Activated T-cell treated with anti-CD3 and anti-CD28 coated beads, Interleukin-2, amount 50 U/mL, for 72 hours (primary cell): ENCODE data around the gene C2CD4D. TPM values are rescaled to one million over a fixed set of nuclear protein-coding genes. Genes with fewer than 3 reads are reported as not detected.

Experiments used
- ATAC-seq, 2 donors: fragments of 150-1000 bp; cut with Tn5 transposase; replicated peaks in 1 of 2; 2 replicates each; pipeline ENCODE4 v1.10.0; 2021; ENCODE audit warnings: moderate library complexity in 2 of 2, mild to moderate bottlenecking in 1 of 2
- DNase-seq, 2 donors: peaks; one replicate each; pipeline ENCODE4 v3.0.0; 2021 to 2022; ENCODE audit warnings: mixed read lengths in 1 of 2
- H3K27ac Mint-ChIP-seq: one replicate; pipeline ENCODE4 v1.8.0; 2022; ENCODE audit warnings: mild to moderate bottlenecking, moderate library complexity, mixed read lengths
- H3K27me3 Mint-ChIP-seq: one replicate; pipeline ENCODE4 v1.8.0; 2022; ENCODE audit warnings: low read depth, mixed read lengths
- H3K36me3 Mint-ChIP-seq, 2 donors: one replicate each; pipeline ENCODE4 v1.8.0; 2022; ENCODE audit warnings: mixed read lengths in 2 of 2, mild to moderate bottlenecking in 1 of 2; ENCODE audit not compliant: insufficient read depth in 2 of 2
- H3K4me1 Mint-ChIP-seq: one replicate; pipeline ENCODE4 v1.8.0; 2022; ENCODE audit warnings: low read depth, mixed read lengths
- H3K4me3 Mint-ChIP-seq, 2 donors: one replicate each; pipeline ENCODE4 v1.8.0; 2022; ENCODE audit warnings: mild to moderate bottlenecking in 2 of 2, mixed read lengths in 2 of 2, moderate library complexity in 2 of 2
- H3K9me3 Mint-ChIP-seq, 2 donors: one replicate each; pipeline ENCODE4 v1.8.0; 2022; ENCODE audit warnings: mixed read lengths in 2 of 2
- total RNA-seq, 2 donors: library from RNA; stranded (reverse); gene quantifications; one replicate each; pipeline ENCODE4 v1.2.3, GENCODE V29; 2022

C2CD4D gene
- total RNA-seq, 2 donors from 2014 or later = 2.1 to 4.4 TPM

DNA sequence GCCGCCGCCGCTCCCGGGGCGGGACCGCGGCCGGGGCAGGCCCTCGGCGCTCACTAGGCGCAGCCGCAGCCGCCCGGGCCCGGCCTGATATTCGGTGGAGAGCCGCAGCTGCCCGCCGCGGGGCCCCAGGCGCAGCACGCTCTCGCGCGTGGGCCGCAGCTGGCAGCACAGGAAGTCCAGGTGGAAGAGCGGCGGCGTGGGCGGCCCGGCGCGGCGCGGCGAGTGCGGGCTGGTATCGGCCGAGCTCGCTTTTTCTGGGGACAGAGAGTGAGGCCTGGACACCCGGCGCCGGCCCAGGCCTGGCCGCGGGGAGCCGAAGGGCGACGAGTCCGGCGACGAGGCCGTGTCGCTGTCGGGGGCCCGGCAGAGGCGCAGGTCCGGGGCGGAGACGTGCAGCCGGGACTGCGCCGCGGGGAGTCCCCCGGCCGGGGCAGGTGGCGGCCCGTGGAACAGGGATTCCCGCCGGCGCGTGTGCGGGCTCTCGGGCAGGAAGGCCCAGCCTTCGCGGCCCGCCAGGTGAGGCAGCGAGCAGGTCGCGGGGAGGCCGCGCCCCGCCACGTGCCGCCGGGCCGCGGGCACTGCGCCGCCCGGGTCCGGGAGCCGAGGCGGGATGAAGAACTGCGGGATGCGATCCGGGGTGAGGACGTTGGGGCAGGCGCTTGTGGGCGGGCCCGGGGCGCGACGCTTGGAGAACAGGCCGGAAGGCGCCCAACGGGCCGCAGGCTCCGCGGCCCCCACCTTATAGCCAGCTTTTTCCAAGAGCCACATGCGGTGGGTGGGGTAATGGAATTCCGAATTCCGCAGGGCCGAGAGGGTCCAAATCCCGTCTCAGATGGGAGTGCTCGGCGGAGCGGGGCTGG, 1.2 kb downstream of the C2CD4D start:
- peaks cover 4 to 5% of the 10 kb centered on the region in 2 donors for H3K36me3 Mint-ChIP-seq
- DNase-seq = peak; percentile 69 to 74
- H3K9me3 Mint-ChIP-seq = no peaks in the 10 kb centered on the region
- peak overlapping the region; percentile 97 to 98 for H3K4me3 Mint-ChIP-seq
- ATAC-seq = peak; percentile 41 to 42
- peak overlapping the region; percentile 77 for H3K27ac Mint-ChIP-seq
- H3K4me1 Mint-ChIP-seq = peaks cover 50% of the 10 kb centered on the region
- H3K27me3 Mint-ChIP-seq = no peaks in the 10 kb centered on the region

DNA sequence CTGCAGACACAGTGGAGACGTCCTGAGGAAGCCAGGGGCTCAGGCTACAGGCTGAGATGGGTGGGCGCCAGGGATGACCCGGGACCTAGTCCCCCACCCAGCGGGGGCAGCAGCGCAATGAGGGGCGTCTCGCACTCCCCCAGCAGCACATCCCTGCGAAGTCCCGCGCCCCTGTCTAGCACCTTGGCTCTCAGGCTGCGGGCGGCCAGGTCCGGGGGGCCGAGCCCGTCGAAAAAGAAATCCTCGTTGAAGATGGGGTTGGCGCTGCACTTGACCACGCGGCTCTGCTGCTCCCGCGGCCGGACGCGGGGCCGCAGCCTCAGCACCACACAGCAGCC, 1.8 kb downstream of the C2CD4D start:
- Mint-ChIP-seq H3K27me3 (no peaks in the 10 kb centered on the region), H3K9me3 (no peaks in the 10 kb centered on the region), H3K4me1 (peaks cover 56% of the 10 kb centered on the region), H3K27ac (peak overlapping the region; percentile 96), H3K36me3 (peaks cover 4 to 5% of the 10 kb centered on the region in 2 donors), H3K4me3 (peak overlapping the region; percentile 97 to 98)
- DNase-seq (no peak), ATAC-seq (peak in 1 of 2 donors; percentile 0)

DNA sequence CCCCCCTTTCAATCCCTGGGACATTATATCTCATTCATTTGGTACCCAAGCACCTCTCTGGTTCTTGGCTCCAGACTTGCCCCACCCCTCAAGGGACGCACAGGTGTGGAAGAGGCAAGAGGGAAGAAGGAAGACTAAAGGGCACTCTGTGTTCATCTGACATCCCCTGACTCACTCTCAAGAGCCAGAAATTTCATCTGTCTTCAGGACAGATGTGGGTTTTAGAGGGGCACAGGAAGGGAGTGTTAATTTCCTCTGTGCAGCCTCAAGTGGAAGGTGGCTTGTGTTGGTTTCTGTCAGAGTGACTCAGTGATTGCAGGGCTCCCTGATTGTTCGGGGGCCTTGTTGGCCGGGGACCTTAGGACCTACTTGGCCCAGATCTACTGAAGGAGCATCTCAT, 2.4 kb downstream of the C2CD4D start:
- Mint-ChIP-seq H3K4me1 (peaks cover 63% of the 10 kb centered on the region), H3K36me3 (peaks cover 4 to 5% of the 10 kb centered on the region in 2 donors), H3K9me3 (no peaks in the 10 kb centered on the region), H3K27ac (peak overlapping the region; percentile 96), H3K27me3 (no peaks in the 10 kb centered on the region), H3K4me3 (peak overlapping the region; percentile 97 to 98)
- peak; percentile 36 to 54 for ATAC-seq
- DNase-seq = peak in 1 of 2 donors; percentile 54

DNA sequence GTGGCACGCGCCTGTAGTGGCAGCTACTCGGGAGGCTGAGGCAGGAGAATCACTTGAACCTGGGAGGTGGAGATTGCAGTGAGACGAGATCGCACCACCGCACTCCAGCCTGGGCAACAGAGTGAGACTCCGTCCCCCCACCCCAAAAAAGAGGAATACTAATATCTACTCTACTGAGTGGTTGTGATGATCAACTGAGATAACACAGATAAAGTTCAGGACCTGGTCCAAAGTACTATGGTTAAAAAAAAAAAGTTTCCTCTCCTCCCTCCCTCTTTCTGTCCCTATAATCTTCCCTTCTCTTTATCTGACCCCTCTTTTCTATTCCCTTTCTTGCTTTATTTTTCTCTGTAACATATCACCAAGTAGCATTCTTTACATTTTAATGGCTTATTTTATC, 4.0 kb downstream of the C2CD4D start:
- peaks cover 74% of the 10 kb centered on the region for H3K4me1 Mint-ChIP-seq
- H3K27ac Mint-ChIP-seq = no peak overlapping the region
- no peak for ATAC-seq
- no peak overlapping the region for H3K4me3 Mint-ChIP-seq
- no peaks in the 10 kb centered on the region for H3K27me3 Mint-ChIP-seq
- H3K36me3 Mint-ChIP-seq = peaks cover under 1 to 2% of the 10 kb centered on the region in 2 donors
- no peaks in the 10 kb centered on the region for H3K9me3 Mint-ChIP-seq
- no peak for DNase-seq

DNA sequence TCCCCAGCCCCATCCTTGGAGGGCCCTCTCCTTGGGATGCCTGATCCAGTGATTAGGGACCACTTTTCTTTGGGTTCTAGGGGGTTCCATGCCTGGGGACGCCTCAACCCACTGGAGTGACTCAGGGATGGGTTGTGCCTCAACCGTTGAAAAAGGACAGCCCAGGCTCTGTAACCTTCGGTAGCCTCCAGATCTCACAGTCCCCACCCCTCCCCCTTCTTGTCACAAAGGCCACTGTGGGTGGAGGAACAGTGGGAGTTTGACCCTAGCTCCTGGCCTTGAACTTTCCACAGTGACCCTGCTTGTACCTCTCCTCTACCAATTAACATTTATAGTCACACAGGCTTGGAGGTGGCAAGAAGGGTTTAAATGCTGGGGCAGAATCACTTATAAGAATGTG, 5.4 kb downstream of the C2CD4D start:
- Mint-ChIP-seq H3K4me1 (peaks cover 74% of the 10 kb centered on the region), H3K27me3 (no peaks in the 10 kb centered on the region), H3K27ac (no peak overlapping the region), H3K36me3 (no peaks in the 10 kb centered on the region), H3K4me3 (no peak overlapping the region), H3K9me3 (no peaks in the 10 kb centered on the region)
- DNase-seq = no peak
- no peak for ATAC-seq

DNA sequence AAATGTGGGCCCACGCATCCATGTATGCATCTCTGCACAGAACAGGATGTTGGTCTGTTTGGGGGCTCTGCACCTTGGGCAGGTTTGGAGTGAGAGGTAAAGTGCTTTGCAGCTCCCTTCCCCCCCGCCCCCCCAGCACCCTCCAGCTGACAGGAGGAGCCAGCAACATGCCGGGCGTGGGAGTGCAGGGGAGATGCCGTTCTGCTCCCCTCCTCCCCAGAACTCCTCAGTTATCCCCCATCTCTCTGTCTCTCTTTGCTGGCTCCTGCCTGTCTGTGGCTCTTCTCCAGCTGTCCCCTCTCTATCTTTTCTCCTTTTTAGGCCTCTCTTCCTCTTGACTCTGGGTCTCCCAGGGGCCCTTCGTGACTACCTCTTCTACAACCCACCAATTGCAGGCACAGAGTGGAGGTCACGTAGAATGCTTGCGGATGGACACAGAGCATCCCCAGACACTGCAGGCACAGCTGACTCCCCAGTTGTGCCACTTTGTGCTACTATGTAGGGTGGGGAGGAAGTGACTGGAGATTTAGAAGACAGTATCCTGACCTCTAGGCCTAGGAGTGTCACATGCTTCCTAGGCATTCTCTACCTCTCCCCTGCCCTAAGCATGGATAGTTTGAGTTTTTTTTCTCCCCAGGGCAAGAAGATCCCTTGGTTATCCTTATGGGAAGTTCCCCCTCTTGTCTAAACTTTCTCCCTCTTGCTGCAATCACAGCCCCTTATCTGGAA, 6.3 kb downstream of the C2CD4D start:
- peaks cover 83% of the 10 kb centered on the region for H3K4me1 Mint-ChIP-seq
- H3K27ac Mint-ChIP-seq = peak overlapping the region; percentile 2
- H3K27me3 Mint-ChIP-seq = no peaks in the 10 kb centered on the region
- DNase-seq (no peak), ATAC-seq (no peak)
- no peaks in the 10 kb centered on the region for H3K36me3 Mint-ChIP-seq
- H3K9me3 Mint-ChIP-seq = no peaks in the 10 kb centered on the region
- peak overlapping the region; percentile 29 to 71 for H3K4me3 Mint-ChIP-seq

DNA sequence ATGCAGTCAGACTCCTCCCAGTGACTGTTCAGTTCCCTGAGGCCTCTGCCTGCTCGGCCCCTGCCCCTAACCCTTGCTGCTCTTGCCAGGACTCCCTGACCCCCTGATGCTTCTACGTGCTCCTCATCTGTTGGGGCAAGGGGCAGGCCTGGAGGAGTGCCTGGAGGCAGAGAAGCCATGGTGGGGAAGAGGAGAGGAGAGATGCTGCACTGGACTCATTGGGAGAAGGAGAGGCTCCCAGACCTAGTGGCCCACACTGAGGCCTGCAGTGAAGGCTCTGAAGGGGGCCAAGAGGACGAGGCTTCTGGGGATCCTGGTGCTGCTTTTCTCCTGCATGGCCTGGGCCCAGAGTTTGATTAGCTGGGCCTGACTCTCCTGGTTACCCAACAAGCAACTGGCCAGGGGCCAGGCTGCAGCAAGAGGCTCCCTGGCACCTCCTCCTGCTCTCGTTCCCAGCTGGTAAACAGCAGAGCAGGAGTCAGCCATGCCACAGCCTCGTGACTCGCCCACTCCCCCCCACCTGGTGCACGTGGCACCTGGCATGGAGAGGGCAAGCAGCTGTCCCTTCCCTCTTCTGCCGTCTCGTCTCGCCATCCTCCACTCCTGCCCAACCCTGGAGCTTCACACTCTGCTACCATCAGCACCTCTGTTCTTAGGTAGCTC, 7.2 kb downstream of the C2CD4D start:
- DNase-seq (no peak), ATAC-seq (no peak)
- Mint-ChIP-seq H3K4me3 (peak overlapping the region in 1 of 2 donors; percentile 71), H3K36me3 (no peaks in the 10 kb centered on the region), H3K4me1 (peaks cover 87% of the 10 kb centered on the region), H3K27me3 (no peaks in the 10 kb centered on the region), H3K9me3 (no peaks in the 10 kb centered on the region), H3K27ac (no peak overlapping the region)

DNA sequence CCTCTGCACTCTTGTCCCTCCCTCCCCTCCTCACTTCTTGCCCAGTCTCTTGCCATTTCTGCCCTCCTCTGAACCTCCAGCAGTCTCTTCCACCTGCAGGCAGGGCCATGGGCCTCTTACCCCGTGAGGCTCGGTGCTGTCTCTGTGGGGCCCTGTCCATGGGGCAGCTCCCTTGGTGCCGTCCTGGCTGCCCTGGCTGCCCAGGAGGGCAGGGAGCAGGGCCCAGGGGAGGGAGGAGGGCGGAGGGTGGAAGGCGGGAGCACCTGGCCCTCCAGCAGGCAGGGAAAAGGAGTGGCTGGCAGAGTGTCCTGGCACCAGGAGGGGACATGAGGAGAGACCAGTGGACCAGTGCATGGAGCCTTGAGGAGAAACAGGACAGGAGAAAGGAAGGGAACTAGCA, 8.0 kb downstream of the C2CD4D start, which contains the start of gene RORC:
RORC (minus strand) TSS at position 198 of the 400 bp plus-strand sequence; CDS start at position 160, 38 bp downstream.
- H3K27ac Mint-ChIP-seq = peak within 1 kb of the TSS; percentile 55
- DNase-seq = no peak
- H3K9me3 Mint-ChIP-seq = no peaks in the 10 kb centered on the region
- H3K27me3 Mint-ChIP-seq = no peaks in the 10 kb centered on the region
- H3K36me3 Mint-ChIP-seq = no peaks in the 10 kb centered on the region
- peak within 1 kb of the TSS; percentile 71 to 82 for H3K4me3 Mint-ChIP-seq
- H3K4me1 Mint-ChIP-seq = peaks cover 85% of the 10 kb centered on the region
- no peak for ATAC-seq

DNA sequence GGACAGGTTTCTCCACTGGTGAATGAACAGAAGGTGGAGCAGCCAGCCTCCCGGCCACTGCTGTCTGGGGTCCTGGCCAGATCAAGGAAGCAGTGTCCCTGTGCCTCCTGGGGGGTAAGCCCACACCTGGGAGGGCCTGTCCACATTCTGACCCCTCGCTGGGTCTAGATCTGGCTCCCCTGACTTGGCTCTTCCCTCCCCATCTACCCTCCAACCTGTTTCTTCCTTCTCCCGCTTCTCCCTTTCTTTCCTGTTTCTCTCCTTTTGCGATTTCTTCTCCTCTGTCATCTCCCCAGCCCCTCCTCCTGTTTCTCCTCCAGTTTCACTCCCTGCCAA, 8.4 kb downstream of the C2CD4D start:
- Mint-ChIP-seq H3K4me1 (peaks cover 85% of the 10 kb centered on the region), H3K4me3 (peak overlapping the region; percentile 71 to 82), H3K27ac (peak overlapping the region; percentile 55)

DNA sequence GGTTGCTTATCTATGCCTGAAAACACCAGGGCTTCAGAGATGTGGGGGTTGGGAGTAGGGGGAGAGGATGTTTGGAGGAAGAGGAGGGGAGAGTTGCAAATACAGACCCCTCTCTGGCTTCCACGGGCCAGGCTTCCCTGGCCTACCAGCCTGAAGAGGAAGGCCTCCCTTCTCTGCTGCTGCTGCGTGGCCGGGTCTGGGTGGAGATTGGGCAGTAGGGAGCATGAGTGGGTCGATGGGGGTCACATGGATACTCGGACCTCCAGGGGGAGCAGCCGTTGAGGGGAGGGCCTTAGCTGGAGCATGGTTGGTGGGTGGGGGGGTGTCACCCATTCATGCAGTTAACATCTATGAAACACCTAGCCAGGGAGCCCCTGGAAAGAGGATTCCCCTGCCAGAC, 9.6 kb downstream of the C2CD4D start:
- H3K36me3 Mint-ChIP-seq = no peaks in the 10 kb centered on the region
- no peaks in the 10 kb centered on the region for H3K9me3 Mint-ChIP-seq
- no peaks in the 10 kb centered on the region for H3K27me3 Mint-ChIP-seq
- H3K4me1 Mint-ChIP-seq = peaks cover 97% of the 10 kb centered on the region
- ATAC-seq = no peak
- peak overlapping the region; percentile 59 for H3K27ac Mint-ChIP-seq
- peak overlapping the region; percentile 81 to 82 for H3K4me3 Mint-ChIP-seq
- no peak for DNase-seq

More for the DNA sequence above, 8.4 kb downstream of the C2CD4D start:
- Mint-ChIP-seq H3K27me3 (no peaks in the 10 kb centered on the region), H3K9me3 (no peaks in the 10 kb centered on the region), H3K36me3 (no peaks in the 10 kb centered on the region)
- ATAC-seq (no peak), DNase-seq (no peak)

DNA sequence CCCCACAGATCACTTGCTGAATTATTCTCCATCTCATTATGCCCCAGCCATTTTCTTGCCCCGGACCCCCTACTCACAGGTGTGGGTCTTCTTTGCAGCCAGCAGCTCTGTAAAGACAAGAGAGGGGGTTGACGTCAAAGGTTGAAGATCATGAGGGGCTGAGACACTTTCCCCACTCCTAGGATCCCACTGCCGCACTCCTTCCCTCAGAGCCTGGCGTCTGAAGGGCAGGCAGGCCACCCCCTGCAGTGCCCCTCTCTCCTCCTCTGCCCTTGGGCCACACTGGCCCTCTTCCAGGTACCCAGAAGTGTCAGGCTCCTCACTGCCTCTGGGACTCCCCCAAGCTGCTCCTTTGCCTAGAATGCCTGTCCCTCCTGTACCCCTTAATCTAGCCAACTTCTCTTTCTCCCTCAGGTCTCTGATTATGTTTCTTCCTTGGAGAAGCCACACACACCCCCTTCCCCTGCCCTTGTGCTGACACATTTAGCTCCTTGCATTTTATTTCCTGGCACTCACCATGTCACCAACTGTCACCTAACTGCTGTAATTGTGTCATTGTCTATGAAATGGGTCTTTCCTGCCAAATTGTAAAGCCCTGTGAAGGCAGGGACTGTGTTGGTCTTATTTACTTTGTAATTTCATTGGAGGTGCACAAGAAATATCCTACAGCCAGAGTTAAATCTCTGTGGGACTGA, 10.1 kb downstream of the C2CD4D start:
- Mint-ChIP-seq H3K4me3 (peak overlapping the region; percentile 81 to 82), H3K9me3 (no peaks in the 10 kb centered on the region), H3K27ac (peak overlapping the region; percentile 59), H3K4me1 (peaks cover 98% of the 10 kb centered on the region), H3K36me3 (no peaks in the 10 kb centered on the region), H3K27me3 (no peaks in the 10 kb centered on the region)
- DNase-seq = no peak
- ATAC-seq = peak; percentile 15 to 35

DNA sequence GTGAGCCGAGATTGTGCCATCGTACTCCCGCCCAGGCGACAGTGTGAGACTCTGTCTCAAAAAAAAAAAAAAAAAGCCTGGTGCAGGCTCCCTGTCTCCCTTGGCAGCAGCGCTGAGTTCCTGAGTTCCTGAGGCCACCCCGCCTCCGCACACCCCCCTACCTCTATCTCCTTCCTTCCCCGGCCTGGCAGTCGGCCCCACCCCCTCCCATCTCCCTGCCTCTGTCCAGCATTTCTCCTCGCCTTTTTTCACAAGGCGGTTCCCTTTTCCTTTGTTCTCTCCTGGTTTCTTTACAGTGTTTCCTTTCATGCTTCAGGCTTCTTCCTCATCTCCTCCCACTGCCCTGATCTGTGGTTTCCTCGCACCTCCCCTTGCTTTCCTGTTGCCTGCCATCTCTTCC, 10.7 kb downstream of the C2CD4D start:
- H3K27ac Mint-ChIP-seq = peak overlapping the region; percentile 59
- H3K4me1 Mint-ChIP-seq = peaks cover 92% of the 10 kb centered on the region
- DNase-seq = no peak
- H3K4me3 Mint-ChIP-seq = peak overlapping the region; percentile 81 to 82
- H3K36me3 Mint-ChIP-seq = no peaks in the 10 kb centered on the region
- no peaks in the 10 kb centered on the region for H3K9me3 Mint-ChIP-seq
- no peak for ATAC-seq
- no peaks in the 10 kb centered on the region for H3K27me3 Mint-ChIP-seq
